Measurements from ENCODE around the gene KDM6A.

The KDM6A gene

GRCh38 chrX:44872821-44873414 is at the start of gene KDM6A:
KDM6A (plus strand) TSS chrX:44873188; CDS start chrX:44873552, 364 bp downstream.
- TF ChIP-seq GATA3 (IDR thresholded peaks at IDR 0.05; ENCODE audit: low read depth, low read length) = no peak
- no peak for TF ChIP-seq GATA2 (IDR thresholded peaks at IDR 0.05; ENCODE audit: low read depth, low read length)

DNA sequence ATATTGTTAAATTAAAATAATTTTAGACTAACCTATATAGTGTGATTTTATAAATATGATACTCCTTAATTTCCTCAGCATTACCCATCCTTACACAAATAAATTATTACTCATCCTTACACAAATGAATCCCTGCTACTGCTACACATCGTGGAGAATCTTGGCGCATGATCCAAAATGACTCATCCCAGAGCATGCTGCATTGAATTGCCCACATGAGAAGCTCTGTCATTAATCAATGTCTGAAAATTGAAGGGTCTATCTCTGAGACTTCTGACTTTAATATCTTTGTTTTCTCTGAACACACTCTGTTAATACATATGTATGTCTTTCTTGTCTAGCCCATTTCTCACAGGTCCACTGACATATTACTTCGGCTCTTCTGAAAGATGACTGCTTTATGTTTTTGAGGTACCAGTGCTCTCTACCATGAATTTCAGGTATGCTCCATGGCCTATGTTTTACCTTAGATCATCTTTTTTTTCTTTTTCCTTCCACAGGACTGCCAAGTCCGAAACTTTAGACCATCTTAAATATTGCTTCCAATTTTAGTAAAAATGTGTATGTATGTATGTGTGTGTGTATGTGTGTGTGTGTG is 44.9 kb upstream of the KDM6A start:
- TF ChIP-seq GATA2 (IDR thresholded peaks at IDR 0.05; ENCODE audit: low read depth, low read length) (no peak), GATA3 (IDR thresholded peaks at IDR 0.05; ENCODE audit: low read depth, low read length) (no peak)

DNA sequence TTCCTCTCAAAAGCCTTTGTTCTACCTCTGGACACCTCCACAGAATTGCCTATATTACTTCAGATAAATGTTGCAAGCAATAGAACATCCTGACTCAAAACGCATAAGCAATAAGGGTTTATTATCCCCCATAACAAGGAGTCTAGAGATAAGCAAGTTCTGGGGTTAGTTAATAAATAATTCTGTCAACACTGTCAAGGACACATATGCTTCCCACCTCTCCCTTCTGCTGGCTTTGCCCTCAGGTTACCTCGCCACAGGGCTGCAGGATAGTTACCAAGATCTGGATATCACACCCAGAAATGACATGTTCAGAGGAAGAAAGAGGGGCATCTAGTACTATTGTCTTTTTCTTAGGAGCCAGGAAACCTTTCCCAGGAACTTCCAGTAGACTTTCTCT is 43.2 kb upstream of the KDM6A start:
- TF ChIP-seq GATA3 (IDR thresholded peaks at IDR 0.05; ENCODE audit: low read depth, low read length) (no peak), GATA2 (IDR thresholded peaks at IDR 0.05; ENCODE audit: low read depth, low read length) (no peak)

DNA sequence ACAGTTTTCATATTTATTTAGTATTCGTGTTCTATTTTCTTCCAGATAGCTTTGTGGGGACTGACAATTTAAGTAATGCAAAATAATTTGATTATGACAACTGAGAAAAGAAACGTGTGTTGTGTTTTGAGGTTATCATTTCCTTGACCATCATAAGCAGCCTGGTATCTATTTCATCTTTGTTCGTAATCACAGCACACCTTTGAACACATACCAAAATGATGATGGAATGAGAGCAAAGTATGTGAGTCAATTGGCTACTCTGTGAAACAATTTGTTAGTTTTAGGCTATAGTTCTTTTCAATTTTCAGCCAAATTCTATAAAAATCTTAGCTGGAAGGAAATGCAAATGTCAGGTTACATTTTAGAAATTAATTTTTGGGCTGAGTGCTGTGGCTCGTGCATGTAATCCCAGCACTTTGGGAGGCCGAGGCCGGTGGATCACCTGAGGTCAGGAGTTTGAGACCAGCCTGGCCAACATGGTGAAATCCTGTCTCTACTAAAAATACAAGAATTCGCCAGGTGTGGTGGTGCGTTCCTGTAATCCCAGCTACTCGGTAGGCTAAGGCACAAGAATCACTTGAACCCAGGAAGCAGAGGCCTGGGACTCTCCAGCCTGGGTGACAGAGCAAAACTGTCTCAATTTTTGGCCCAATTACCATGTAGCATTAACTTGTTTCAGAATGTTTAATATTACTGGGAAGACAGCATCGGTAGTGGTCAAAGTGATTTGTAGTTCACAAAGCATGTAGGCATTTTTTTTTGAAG is 30.3 kb upstream of the KDM6A start:
- TF ChIP-seq GATA2 (IDR thresholded peaks at IDR 0.05; ENCODE audit: low read depth, low read length) (no peak), GATA3 (IDR thresholded peaks at IDR 0.05; ENCODE audit: low read depth, low read length) (no peak)

GRCh38 chrX:44843318-44843702 is 29.7 kb upstream of the KDM6A start:
- no peak for TF ChIP-seq GATA2 (IDR thresholded peaks at IDR 0.05; ENCODE audit: low read depth, low read length)
- TF ChIP-seq GATA3 (IDR thresholded peaks at IDR 0.05; ENCODE audit: low read depth, low read length) = no peak

- no peak for TF ChIP-seq GATA2 (IDR thresholded peaks at IDR 0.05; ENCODE audit: low read depth, low read length)
- no peak for TF ChIP-seq GATA3 (IDR thresholded peaks at IDR 0.05; ENCODE audit: low read depth, low read length)
Measured at GRCh38 chrX:44843753-44844152, 29.2 kb upstream of the KDM6A start, which contains the start of gene DUSP21. DUSP21 (plus strand) TSS chrX:44844021; CDS start chrX:44844133, 112 bp downstream.

- TF ChIP-seq GATA2 (IDR thresholded peaks at IDR 0.05; ENCODE audit: low read depth, low read length) (no peak), GATA3 (IDR thresholded peaks at IDR 0.05; ENCODE audit: low read depth, low read length) (no peak)
Measured at GRCh38 chrX:44844204-44844603, 28.8 kb upstream of the KDM6A start.

- TF ChIP-seq GATA2 (IDR thresholded peaks at IDR 0.05; ENCODE audit: low read depth, low read length) (no peak), GATA3 (IDR thresholded peaks at IDR 0.05; ENCODE audit: low read depth, low read length) (no peak)
Measured at GRCh38 chrX:44871114-44871645, 1.8 kb upstream of the KDM6A start.

DNA sequence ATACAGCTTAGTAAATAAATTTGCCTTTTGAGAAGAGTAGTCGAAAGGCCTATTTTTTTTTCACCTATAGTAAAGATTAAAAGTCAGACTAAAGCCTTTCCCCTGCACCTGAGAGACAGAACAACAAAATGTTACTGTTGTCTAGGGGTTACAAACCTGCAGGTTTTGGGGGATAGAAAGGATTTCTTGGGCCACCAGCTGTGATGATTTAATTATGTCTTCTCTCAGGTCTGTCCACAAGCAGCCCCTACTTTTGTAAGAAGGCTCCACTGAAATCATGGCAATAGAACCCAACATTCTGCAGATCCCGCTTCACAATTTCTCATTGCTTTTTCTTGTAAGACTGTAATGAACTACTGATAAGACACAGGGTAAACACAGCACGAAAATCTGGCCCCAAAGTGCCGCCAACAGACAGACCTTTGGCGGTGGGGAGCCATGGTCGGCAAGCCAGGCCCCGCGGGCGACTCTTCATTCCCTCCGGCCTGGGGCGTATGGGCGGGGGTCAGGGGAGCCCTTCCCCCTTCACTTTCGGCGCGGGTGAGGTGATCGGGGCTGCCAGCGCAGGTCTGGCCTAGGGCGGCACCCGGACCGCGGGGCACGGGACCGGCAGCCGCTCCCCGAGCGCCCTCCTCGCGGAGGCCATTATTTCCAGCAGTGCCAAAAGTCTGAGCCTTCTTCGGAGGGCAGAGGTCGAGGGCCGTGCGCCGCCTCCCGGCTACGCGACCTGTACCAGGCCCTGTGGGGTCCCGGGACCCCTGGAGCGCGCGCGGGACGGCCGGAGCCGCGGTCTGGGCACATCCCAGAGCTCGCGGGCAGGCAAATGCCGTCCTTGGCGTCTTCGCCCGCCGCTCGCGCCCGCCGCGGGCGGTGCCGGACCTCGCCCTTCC is 812 bp upstream of the KDM6A start:
- no peak for TF ChIP-seq GATA2 (IDR thresholded peaks at IDR 0.05; ENCODE audit: low read depth, low read length)
- TF ChIP-seq GATA3 (IDR thresholded peaks at IDR 0.05; ENCODE audit: low read depth, low read length) = no peak

DNA sequence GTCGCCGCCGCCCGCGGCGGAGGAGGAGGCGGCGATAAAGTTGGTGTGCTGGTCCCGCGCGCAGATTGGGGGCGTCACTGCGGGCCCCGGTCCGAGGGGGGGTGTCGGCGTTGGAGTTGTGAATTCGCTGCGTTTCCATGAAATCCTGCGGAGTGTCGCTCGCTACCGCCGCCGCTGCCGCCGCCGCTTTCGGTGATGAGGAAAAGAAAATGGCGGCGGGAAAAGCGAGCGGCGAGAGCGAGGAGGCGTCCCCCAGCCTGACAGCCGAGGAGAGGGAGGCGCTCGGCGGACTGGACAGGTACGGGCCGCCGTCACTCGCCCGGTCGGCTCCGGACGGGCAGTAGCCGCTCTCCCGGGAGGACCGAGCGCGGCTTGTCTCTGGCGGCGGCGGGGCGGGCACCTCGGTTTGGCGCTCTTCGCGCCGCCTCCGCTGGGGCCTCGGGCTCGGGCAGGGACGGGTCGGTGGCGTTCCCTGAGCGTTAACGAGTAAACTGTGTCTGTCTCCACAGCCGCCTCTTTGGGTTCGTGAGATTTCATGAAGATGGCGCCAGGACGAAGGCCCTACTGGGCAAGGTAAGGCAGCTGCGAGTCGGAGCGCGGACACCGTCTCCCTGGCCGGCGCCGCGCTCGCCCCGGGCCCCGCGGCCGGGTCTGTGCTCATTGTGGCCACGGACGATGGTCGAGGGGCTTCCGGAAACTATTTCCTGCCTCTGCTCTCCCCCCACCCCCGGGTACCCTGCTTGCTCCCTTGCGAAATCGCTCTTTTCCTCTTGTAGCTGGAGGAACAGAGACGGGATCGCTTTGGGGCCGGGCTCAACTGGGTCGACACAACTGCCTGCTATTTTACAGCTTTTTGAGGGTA is 658 bp downstream of the KDM6A start:
- TF ChIP-seq GATA3 (IDR thresholded peaks at IDR 0.05; ENCODE audit: low read depth, low read length) (no peak), GATA2 (IDR thresholded peaks at IDR 0.05; ENCODE audit: low read depth, low read length) (no peak)

GRCh38 chrX:44874420-44875184 is 1.6 kb downstream of the KDM6A start:
- TF ChIP-seq GATA2 (IDR thresholded peaks at IDR 0.05; ENCODE audit: low read depth, low read length) (no peak), GATA3 (IDR thresholded peaks at IDR 0.05; ENCODE audit: low read depth, low read length) (no peak)

DNA sequence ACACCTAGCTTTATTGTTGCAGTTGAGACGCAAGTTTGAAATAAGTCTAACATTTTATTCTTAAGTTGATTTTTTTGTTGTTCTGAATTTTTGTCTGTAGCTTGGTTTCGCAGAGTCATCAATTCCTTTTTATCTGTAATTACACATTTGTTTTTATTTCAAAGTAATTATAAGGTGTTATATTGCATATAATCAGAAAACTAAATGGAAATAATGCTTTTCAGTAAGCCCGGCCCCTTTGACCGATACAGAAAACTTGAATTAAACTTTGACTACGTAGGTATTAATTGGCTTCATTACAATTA is 2.1 kb downstream of the KDM6A start:
- no peak for TF ChIP-seq GATA2 (IDR thresholded peaks at IDR 0.05; ENCODE audit: low read depth, low read length)
- no peak for TF ChIP-seq GATA3 (IDR thresholded peaks at IDR 0.05; ENCODE audit: low read depth, low read length)

Data from SH-SY5Y (cell line).